K562 (cell line): ENCODE data around the gene MIEF1. TPM values are rescaled to one million over a fixed set of nuclear protein-coding genes. Genes with fewer than 3 reads are reported as not detected.

ENCODE experiments used
- CHD4 ChIP-seq: fragments of 200-600 bp; sonication (generic); IDR thresholded peaks from 3 replicates; pipeline ENCODE4 v1.6.1; 2012; ENCODE audit warnings: low read depth, mild to moderate bottlenecking, mixed read lengths, low read length, inconsistent platforms; ENCODE audit not compliant: insufficient read depth, insufficient replicate concordance, poor library complexity, severe bottlenecking
- HDAC1 ChIP-seq, 2 experiments: fragments of 450-650 bp; IDR thresholded peaks; 2 replicates each; pipeline ENCODE4 v1.6.1; 2016 to 2017; ENCODE audit warnings: inconsistent platforms in 1 of 2, mild to moderate bottlenecking in 1 of 2, moderate library complexity in 1 of 2
- HDAC6 ChIP-seq: IDR thresholded peaks from 2 replicates; pipeline ENCODE4 v1.6.1; 2012; ENCODE audit warnings: low read depth, mild to moderate bottlenecking, control low read depth, inconsistent platforms, low read length, moderate library complexity
- POLR2B ChIP-seq: fragments of 450-650 bp; IDR thresholded peaks from 2 replicates; pipeline ENCODE4 v1.6.1; 2018; ENCODE audit warnings: low read depth; ENCODE audit not compliant: partially characterized antibody
- THRA ChIP-seq: fragments of 450-650 bp; IDR thresholded peaks from 2 replicates; pipeline ENCODE4 v1.6.1; 2017; ENCODE audit warnings: mild to moderate bottlenecking, moderate library complexity
- UBTF ChIP-seq, 2 experiments: IDR thresholded peaks; 2 replicates each; pipeline ENCODE4 v1.6.1; 2012; ENCODE audit warnings: improper control_type of control experiment in 2 of 2, low read depth in 2 of 2, low read length in 2 of 2, borderline replicate concordance in 1 of 2
- VEZF1 ChIP-seq: fragments of 200-800 bp; sonication (Bioruptor generic); IDR thresholded peaks from 2 replicates; pipeline ENCODE4 v1.6.1; 2017; ENCODE audit warnings: missing genetic modification characterization, missing compliant biosample characterization
- polyA plus RNA-seq, 8 experiments: library from polyadenylated mRNA; depleted of rRNA in 4 of 8; stranded (reverse) in 5 of 8; unstranded in 3 of 8; fragments of >200 nt; fragmentation: Nextera tagmentation in 2 of 8; fragmentation: Illumina TruSeq in 1 of 8; extraction: Ambion mirVana in 2 of 8; extraction: Trizol in 1 of 8; gene quantifications; 2 replicates each; pipeline versions ENCODE4 v1.2.1 to v1.2.3, GENCODE V29; 2011 to 2014; ENCODE audit warnings: inconsistent platforms in 1 of 8, missing spikeins in 1 of 8
- total RNA-seq, 7 experiments: library from RNA; depleted of rRNA in 6 of 7; stranded (reverse); fragments of >200 nt in 6 of 7; fragmentation: Illumina TruSeq in 2 of 7; extraction: Trizol in 2 of 7; gene quantifications; 2 replicates each; pipeline versions ENCODE4 v1.2.1 to v1.2.3, GENCODE V29; 2011 to 2021; ENCODE audit warnings: low replicate concordance in 1 of 7

The MIEF1 gene
- total and polyA plus RNA-seq, 9 of the 15 experiments (the other 6 are each of a cell fraction or from before 2014, with no cell fraction given), result 10.9 to 51.8 (median 25.5) TPM

GRCh38 chr22:39472570-39473556, 29.2 kb upstream of the MIEF1 start (continued):
- no peak for TF ChIP-seq HDAC6
- TF ChIP-seq VEZF1 (CRISPR knock-in tag), result peak; percentile 44
- no peak for TF ChIP-seq CHD4
- no peak for TF ChIP-seq POLR2B
- 0 out of 4 replicates have a peak, but pooled peaks of 1 of the 2 experiments have one; percentile 45 for TF ChIP-seq HDAC1 (IDR thresholded peaks at IDR 0.05)
- 0 out of 4 replicates have a peak, but pooled peaks of 1 of the 2 experiments have one; percentile 37 for TF ChIP-seq UBTF (IDR thresholded peaks at IDR 0.05; ENCODE audit: borderline replicate concordance in 1 of 2, low read depth in 2 of 2, low read length in 2 of 2)
- no peak for TF ChIP-seq THRA
